HG03432 (cell line): ENCODE results near the gene DCDC1.

Experiments used
- ATAC-seq: cut with Tn5 transposase; IDR thresholded peaks from one replicate; pipeline ENCODE4 v1.9.1; 2021; ENCODE audit warnings: mild to moderate bottlenecking, moderate library complexity; ENCODE audit not compliant: unreplicated experiment

The DCDC1 gene

DNA sequence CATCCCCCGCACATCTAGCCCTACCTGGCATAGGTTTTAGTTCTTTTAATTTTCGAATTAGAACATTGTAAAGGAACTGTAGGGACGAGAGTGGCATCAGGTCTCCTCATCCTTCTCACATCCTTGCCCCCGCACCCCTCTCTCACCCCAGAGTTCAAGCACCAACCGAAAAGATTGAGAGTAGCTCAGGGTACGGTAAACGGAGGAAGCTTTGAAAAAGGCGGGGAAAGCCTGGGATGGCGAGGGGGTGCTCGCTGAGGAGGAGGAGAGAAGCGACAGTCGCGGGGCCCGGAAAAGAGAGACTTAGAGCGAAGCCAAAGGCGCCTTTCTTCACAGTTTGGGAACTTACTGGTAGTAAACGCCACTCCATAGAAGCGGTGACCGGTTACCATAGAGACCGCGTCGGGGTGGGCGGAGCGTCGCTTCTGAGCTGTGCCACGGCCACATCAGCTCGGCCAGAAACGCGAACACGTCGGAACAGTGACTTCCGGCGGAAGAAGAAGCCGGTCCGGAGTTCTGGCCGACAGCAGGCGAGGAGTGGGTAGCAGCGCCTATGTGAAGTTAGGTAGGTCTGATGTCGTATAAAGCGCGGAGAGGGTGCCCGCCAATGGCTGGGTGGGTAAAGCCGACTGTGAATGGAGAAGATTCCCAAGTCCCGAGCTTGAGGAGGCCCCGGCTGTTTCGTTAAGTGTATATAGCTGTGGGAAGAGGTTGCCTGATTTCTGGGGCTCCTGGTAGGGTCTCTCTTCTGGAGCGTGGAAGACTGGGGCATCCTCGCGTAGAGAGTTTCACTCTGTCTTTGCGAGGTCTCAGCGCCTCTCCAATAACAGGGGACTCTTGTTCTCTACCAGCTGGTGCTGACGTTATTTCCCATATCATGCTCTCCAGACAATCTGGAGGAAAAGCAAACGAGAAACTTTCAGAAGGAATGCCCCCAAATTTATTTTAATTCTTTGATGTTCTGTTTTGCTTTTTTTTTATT lies at the start of gene DCDC1, which contains the start of gene DNAJC24:
Gene DCDC1, minus strand, starts transcription at position 392 of the 982 bp plus-strand sequence. CDS start 41,459 bp downstream, outside the sequence.
Gene DNAJC24, plus strand, starts transcription at position 513 of the 982 bp plus-strand sequence. CDS start 889 bp downstream, outside the sequence.
- peak; percentile 99 for ATAC-seq

DNA sequence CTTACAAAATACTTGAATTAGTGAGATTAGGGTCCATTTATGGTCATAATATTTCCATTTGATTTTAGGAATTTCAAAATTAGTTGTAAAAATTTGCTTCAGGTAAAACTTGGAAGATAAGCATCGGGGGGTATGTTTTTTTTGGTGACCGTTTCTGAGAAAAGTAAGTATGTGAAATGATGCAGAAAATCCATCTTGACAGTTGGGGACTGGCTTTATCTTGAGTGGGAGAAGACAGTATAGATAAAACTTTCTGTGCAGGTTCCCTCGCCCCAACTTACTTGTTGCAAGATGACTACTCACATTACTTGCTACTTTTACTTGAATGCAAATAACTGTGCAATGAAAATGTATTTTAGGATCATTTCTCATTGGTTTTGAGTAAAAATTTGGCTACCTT lies 49.6 kb upstream of the DCDC1 start:
- no peak for ATAC-seq

- no peak for ATAC-seq
Observed at GRCh38 chr11:31417816-31418215, 48.3 kb upstream of the DCDC1 start.

DNA sequence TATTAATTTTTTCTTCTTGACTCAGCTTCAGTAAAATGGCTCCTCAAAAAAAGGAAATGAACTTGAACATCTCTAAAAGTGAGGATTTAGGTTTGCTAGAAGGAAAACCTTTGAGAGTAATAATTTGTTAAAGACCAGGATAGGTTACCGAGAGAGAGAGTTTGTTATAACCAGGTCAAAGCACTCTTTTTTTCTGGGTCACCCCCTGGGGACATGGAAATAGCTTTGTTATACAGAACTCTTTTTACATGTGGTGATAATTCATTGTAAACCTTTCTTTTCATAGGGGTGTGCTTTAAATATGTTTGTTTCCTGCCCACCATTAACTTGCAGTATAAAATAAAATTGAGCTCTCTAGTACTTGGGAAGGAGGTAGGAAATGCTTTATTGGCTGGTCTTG lies 47.8 kb upstream of the DCDC1 start:
- no peak for ATAC-seq

DNA sequence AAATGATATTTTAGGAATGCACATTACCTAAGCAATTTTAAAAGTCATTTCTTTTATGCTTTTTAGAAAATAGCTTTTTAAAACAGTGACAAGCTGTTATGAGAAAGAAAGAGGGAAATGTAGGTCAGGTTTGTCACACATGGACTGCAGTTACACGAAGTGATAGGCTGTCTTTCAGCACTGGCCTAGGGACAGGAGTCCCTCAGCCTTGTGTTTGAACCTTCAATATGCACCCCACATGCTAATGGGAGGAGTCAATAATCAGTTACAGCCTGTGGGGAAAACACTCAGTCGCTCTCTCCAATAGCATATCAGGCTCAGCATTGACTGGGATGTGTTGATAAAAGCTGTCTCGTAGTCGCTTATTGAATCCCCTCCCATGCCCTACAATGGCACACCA lies 45.9 kb upstream of the DCDC1 start:
- no peak for ATAC-seq

DNA sequence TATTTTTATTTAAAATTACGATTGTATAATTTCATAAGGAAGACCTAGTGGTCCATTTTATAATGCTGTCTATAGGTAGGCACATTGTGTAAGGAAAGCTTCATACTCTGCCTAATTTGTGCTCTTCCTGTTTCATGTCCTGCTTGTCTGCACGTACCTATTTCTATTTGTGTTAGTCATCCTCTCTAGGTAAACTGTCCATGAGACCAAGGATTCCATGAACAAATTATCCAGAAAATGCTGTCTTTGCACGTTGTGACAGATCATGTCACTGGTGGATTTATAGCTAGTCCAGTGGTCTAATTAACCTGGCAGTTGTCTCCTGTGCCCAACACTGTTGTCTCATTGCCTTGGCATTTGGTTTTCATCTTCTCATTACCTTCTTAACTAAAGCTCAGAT lies 44.8 kb upstream of the DCDC1 start:
- no peak for ATAC-seq

GRCh38 chr11:31412946-31413345 lies 43.4 kb upstream of the DCDC1 start:
- no peak for ATAC-seq

DNA sequence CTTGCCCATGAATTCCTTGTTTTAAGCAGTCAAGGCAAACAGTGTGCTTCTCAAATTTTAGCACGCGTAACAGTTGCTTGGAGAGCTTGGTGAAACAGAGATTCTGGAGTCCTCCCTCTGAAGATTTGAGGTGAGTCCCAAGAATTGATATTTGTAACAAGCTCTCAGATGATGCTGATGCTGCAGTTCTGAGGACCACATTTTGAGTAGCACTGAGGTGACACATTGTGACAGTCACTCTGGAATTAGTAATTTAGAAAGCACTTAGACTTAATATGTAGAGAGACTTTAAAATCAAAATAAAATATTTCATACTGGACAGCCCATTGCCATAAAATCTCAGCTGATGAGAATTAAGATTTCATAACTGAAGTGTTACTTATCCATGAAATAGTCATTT lies 38.7 kb upstream of the DCDC1 start:
- no peak for ATAC-seq

DNA sequence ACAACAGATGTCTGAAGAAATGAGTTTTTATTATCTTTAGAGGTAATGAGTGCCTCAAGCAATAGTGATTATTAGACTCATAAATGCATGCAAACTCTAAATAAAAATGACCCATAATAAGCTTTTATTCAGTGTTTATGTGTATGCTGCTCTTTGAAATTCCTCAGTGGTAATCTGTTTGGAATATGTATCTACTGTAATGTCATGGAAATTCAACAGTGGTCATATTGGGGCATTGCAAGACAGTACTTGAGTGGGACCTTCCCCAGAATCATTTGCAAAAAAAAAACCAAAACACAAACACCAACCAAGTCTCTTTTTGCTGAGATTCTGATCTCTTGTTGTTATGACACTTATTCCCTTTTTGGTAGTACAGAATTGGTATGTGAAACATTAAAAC lies 35.1 kb upstream of the DCDC1 start:
- no peak for ATAC-seq

GRCh38 chr11:31397239-31397834 lies 27.8 kb upstream of the DCDC1 start:
- peak; percentile 61 for ATAC-seq

DNA sequence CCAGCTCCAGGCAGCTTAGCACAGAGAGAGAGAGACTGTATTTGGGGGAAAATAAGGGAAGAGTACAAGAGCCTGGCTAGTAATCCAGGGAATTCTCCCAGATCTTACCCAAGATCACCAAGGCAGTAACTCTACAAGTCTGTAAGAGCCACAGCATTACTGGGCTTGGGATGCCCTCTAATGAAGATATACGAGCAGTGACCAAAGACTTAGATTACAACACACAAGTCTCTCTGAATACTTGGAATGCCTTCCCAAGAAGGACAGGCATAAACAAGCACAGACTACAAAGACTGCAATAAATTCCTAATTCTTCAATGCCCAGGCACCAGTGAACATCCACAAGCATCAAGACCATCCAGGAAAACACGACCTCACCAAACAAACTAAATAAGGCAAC lies 17.8 kb upstream of the DCDC1 start:
- no peak for ATAC-seq

GRCh38 chr11:31383116-31383515 lies 13.6 kb upstream of the DCDC1 start:
- no peak for ATAC-seq

DNA sequence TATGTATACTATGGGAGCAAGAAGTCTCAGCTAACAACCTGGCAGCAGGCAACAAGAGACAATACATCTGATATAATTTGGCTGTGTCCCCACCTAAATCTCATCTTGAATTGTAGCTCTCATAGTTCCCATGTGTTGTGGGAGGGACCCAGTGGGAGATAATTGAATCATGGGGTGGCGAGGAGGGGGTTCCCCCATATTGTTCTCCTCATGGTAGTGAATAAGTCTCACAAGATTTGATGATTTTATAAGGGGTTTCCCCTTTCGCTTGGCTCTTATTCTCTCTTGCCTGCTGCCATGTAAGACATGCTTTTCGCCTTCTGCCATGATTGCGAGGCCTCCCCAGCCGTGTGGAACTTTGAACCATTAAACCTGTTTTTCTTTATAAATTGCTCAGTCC lies 6.3 kb upstream of the DCDC1 start:
- ATAC-seq, result no peak

DNA sequence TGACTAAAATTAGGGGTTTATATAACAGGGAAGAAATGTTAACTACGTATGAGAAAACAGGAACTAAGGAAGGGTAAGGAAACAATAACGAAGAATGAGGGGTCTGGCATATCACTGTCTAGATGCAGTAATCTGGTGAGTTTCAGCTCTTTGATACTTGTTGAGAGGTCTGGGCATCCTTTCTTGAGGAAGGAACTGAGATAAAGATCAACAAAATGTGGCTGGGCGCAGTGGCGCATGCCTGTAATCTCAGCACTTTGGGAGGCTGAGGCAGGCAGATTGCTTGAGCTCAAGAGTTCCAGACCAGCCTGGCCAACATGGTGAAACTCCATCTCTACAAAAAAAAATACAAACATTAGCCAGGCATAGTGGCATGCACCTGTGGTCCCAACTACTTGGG lies 2.7 kb downstream of the DCDC1 start:
- no peak for ATAC-seq

- no peak for ATAC-seq
Observed at GRCh38 chr11:31361743-31362142, 7.8 kb downstream of the DCDC1 start.

DNA sequence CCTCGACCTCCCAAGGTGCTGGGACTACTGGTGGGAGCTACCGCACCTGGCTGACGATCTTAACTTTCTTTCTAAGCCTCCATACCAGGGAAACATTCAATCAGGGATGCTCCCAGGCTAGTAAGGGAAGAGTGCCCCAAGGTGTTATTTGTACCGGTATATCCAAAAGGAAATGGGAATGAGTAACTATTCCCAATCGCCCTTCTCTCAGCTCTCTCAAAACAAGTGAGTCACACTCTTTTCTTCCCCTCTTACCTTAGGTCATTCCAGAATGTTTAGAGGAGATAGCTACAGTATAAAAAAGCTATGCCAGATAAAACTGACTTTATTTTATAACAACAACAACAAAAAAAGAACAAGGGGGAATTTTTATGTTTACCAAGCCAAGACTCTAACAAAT lies 13.7 kb downstream of the DCDC1 start:
- no peak for ATAC-seq

GRCh38 chr11:31355131-31355530 lies 14.4 kb downstream of the DCDC1 start:
- no peak for ATAC-seq

DNA sequence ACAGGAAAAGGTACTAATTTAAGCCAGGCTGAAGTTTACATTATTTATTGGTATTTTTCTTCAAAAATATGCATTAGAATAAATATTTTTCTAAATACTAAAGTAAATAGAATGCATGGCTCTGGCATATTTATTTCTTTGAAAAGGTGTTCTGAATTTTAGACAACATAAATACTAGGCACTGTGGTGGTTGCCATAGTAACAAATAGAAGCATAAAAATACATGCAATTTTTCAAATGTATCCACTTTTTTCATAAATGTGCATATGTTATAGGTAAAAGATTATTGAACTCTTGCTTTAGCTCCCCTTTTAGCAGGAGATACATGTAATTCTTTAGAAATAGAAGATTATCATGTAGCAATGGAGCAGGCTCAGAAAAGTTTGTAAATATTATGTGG lies 18.4 kb downstream of the DCDC1 start:
- no peak for ATAC-seq

- ATAC-seq, result peak; percentile 65
Observed at GRCh38 chr11:31340903-31341572, 28.5 kb downstream of the DCDC1 start.

DNA sequence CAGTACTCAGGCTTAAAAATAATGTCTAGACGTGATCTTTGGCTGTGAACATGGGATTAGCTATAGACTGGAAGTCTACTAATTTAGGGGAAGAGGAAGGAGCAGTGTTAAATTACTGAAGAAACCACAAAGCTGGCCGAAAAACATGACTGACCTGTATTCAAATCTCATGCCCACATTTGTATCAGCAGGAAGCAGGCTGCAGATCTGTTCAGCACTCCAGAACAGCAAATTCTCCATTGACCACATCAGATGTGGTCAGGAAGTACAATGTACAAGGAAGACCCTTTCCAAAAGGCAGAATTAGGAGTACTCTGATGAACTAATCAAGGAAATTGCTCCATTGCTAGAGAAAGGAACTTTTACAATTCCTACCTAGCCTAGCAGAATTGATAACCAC lies 31.7 kb downstream of the DCDC1 start:
- no peak for ATAC-seq

DNA sequence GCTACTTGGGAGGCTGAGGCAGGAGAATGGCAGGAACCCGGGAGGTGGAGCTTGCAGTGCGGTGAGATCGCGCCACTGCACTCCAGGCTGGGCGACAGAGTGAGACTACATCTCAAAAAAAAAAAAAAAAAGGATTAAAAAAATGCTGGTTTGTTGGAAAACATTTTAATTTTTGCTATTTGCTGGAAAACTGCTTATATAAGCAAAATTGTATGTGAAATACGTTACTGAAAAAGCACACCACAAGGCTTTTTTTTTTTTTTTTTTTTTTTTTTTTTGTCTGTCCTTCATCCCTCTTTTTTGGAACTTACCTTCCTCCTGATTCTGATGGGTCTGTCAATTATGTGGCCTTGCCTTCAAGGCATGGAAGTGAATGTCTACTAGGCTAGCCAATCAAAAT lies 40.8 kb downstream of the DCDC1 start:
- ATAC-seq, result no peak

DNA sequence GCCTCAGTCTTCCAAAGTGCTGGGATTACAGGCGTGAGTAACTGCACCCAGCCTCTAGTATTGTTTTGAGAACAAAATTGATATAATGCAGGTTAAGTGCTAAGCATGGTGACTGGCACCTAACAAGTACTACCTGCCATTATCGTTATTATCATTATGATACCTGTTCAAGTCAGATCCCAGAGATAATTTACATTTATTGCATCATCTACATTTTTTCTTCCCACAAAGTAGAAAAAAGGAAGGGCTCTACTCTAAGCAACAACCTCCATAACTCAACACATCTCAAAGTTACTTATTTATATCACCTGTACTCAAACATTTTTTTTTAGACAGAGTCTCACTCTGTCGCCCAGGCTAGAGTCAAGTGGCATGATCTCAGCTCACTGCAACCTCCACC lies 42.1 kb downstream of the DCDC1 start:
- no peak for ATAC-seq
